SK-N-SH treated with all-trans-retinoic acid at 6 μM for 48 hours (cell line): Measurements from ENCODE around the gene ADAP1.

Experiments used
- ATAC-seq: fragments of 200-7000 bp; cut with Tn5 transposase; 3 replicates; pipeline ENCODE4 v1.9.1; 2020; ENCODE audit warnings: mild to moderate bottlenecking, moderate library complexity
- ARNTL ChIP-seq: fragments of 450-650 bp; formaldehyde crosslinking; IDR thresholded peaks from 2 replicates; pipeline ENCODE4 v1.5.0; 2020; ENCODE audit warnings: low read depth, mild to moderate bottlenecking, moderate library complexity, borderline replicate concordance
- BACH2 ChIP-seq: fragments of 250-450 bp; sonication (Bioruptor Pico); IDR thresholded peaks from 2 replicates; pipeline ENCODE4 v1.9.0; 2021; ENCODE audit warnings: mild to moderate bottlenecking, borderline replicate concordance
- CSDC2 ChIP-seq: fragments of 250-450 bp; sonication (Bioruptor Pico); IDR thresholded peaks from 2 replicates; pipeline ENCODE4 v1.5.0; 2020; ENCODE audit warnings: mild to moderate bottlenecking, moderate library complexity
- ESRRG ChIP-seq: fragments of 250-450 bp; sonication (Bioruptor Pico); IDR thresholded peaks from 2 replicates; pipeline ENCODE4 v1.6.1; 2021; ENCODE audit warnings: mild to moderate bottlenecking
- GLIS3 ChIP-seq: fragments of 250-450 bp; sonication (Bioruptor Pico); IDR thresholded peaks from 2 replicates; pipeline ENCODE4 v1.5.0; 2020; ENCODE audit warnings: mild to moderate bottlenecking, moderate library complexity
- ISL1 ChIP-seq: fragments of 250-450 bp; sonication (Bioruptor Pico); IDR thresholded peaks from 2 replicates; pipeline ENCODE4 v2.1.2; 2022; ENCODE audit warnings: mild to moderate bottlenecking, moderate library complexity
- OSR1 ChIP-seq: fragments of 250-450 bp; sonication (Bioruptor Pico); IDR thresholded peaks from 2 replicates; pipeline ENCODE4 v1.8.0; 2022; ENCODE audit warnings: moderate library complexity, mild to moderate bottlenecking, inconsistent platforms
- PATZ1 ChIP-seq: fragments of 250-450 bp; sonication (Bioruptor Pico); IDR thresholded peaks from 2 replicates; pipeline ENCODE4 v1.8.0; 2020; ENCODE audit warnings: mild to moderate bottlenecking, moderate library complexity, borderline replicate concordance
- POU6F1 ChIP-seq: fragments of 250-450 bp; sonication (Bioruptor Pico); IDR thresholded peaks from 2 replicates; pipeline ENCODE4 v1.8.0; 2021; ENCODE audit warnings: low read depth, mild to moderate bottlenecking, moderate library complexity, borderline replicate concordance
- TOX ChIP-seq: fragments of 250-450 bp; sonication (Bioruptor Pico); IDR thresholded peaks from 2 replicates; pipeline ENCODE4 v1.8.0; 2021; ENCODE audit warnings: mild to moderate bottlenecking, moderate library complexity, borderline replicate concordance
- TSHZ2 ChIP-seq: fragments of 250-450 bp; sonication (Bioruptor Pico); IDR thresholded peaks from 2 replicates; pipeline ENCODE4 v1.5.0; 2020; ENCODE audit warnings: mild to moderate bottlenecking, moderate library complexity
- ZFP3 ChIP-seq: fragments of 250-450 bp; sonication (Bioruptor Pico); IDR thresholded peaks from 2 replicates; pipeline ENCODE4 v1.5.0; 2020; ENCODE audit warnings: mild to moderate bottlenecking, moderate library complexity
- ZNF70 ChIP-seq: fragments of 450-650 bp; formaldehyde crosslinking; IDR thresholded peaks from 2 replicates; pipeline ENCODE4 v1.5.0; 2020; ENCODE audit warnings: mild to moderate bottlenecking, moderate library complexity
- ZNF8 ChIP-seq: fragments of 450-650 bp; formaldehyde crosslinking; IDR thresholded peaks from 2 replicates; pipeline ENCODE4 v1.5.0; 2020; ENCODE audit warnings: mild to moderate bottlenecking, moderate library complexity
- TF ChIP-seq, protein P1 (sequence below): fragments of 250-450 bp; sonication (Bioruptor Pico); IDR thresholded peaks from 2 replicates; pipeline ENCODE4 v1.5.1; 2021; ENCODE audit warnings: mild to moderate bottlenecking, moderate library complexity

The ADAP1 gene

DNA sequence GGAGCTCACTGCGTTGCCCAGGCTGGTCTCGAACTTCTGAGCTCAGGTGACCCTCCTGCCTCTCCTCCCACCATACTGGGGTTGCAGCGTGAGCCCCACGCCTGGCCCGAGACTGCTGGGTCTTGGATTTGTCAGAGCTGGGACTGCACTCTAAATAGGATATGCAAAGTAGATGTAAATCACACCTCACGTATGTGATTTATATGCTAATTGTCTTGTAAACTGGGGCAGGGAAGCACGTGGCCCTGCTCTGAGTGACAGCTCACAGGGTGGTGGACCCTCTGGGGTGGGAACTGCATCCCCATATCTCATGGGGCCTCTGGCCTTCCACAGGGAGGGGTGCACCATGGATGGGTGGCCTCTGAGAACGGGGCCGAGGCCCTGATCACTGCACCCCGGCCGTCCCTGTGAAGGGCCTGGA lies 44.0 kb downstream of the ADAP1 start:
- ATAC-seq = no peak
- no peak for TF ChIP-seq TSHZ2 (CRISPR knock-in tag)
- TF ChIP-seq GLIS3 (CRISPR knock-in tag) = no peak
- TF ChIP-seq, protein P1, sequence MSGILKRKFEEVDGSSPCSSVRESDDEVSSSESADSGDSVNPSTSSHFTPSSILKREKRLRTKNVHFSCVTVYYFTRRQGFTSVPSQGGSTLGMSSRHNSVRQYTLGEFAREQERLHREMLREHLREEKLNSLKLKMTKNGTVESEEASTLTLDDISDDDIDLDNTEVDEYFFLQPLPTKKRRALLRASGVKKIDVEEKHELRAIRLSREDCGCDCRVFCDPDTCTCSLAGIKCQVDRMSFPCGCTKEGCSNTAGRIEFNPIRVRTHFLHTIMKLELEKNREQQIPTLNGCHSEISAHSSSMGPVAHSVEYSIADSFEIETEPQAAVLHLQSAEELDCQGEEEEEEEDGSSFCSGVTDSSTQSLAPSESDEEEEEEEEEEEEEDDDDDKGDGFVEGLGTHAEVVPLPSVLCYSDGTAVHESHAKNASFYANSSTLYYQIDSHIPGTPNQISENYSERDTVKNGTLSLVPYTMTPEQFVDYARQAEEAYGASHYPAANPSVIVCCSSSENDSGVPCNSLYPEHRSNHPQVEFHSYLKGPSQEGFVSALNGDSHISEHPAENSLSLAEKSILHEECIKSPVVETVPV = no peak
- TF ChIP-seq ARNTL = no peak
- no peak for TF ChIP-seq BACH2 (CRISPR knock-in tag)
- TF ChIP-seq TOX (CRISPR knock-in tag) = no peak
- TF ChIP-seq ISL1 = no peak
- TF ChIP-seq ZNF8 (CRISPR knock-in tag) = no peak
- TF ChIP-seq ZFP3 (CRISPR knock-in tag) = no peak
- no peak for TF ChIP-seq OSR1
- no peak for TF ChIP-seq ESRRG
- no peak for TF ChIP-seq PATZ1
- TF ChIP-seq CSDC2 = no peak
- no peak for TF ChIP-seq ZNF70 (CRISPR knock-in tag)
- TF ChIP-seq POU6F1 (CRISPR knock-in tag) = no peak
- TF ChIP-seq, all 23 proteins: peak for 0

DNA sequence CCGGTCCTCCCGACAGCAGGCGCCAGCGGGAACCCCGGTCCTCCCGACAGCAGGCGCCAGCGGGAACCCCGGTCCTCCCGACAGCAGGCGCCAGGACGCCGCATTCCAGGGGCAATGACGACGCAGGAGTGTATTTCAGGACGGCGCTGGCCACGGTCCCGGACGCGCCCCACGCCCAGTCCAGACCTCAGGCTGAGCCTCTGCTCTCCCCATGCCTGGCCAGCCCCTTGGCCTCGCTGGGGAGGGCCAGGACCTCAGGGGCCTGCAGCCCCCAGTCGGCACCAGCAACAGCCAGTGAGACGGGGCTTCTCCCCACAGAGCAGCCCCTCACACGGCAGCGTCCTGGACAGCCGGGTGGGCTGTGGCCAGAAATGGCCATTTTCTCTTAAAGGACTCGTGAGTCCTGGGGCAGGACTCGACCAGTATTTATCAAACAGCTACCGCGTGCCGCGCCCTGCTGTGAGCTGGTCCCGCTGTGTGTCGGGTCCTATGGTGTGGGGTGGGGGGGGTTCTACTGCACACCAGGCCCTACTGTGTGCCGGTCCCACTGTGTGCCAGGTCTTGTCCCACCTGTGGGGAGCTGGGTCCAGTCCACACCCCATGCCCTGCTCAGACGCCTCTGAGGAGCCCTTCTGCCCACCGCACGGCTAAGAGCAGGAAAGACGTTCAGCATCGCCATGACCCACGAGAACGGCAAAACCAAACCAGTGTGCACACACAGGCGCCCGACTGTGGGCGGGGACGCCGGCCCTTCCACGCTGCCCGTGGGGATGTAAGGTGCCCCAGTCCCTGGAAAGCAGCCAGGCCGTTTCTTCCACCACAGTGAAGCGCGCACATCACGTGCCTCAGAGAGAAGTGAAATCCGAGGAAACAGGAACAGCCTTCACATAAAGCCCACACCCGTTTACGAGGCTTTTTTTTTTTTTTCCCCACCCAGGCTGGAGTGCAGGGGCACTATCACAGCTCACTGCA lies 44.8 kb downstream of the ADAP1 start:
- peak; percentile 78 for ATAC-seq
- TF ChIP-seq PATZ1 = no peak; the same call in 1 of the 2 replicates
- no peak for TF ChIP-seq ISL1

GRCh38 chr7:908591-909357 lies 45.7 kb downstream of the ADAP1 start:
- peak; percentile 92 for ATAC-seq

GRCh38 chr7:908159-908581 lies 46.3 kb downstream of the ADAP1 start:
- ATAC-seq = peak; percentile 2
- no peak for TF ChIP-seq ISL1
